GM12872 (cell line): ENCODE measurements around the gene TMEM150A.

Experiments
- TF ChIP-seq, protein P1 (sequence below): IDR thresholded peaks from 3 replicates; pipeline ENCODE4 v1.5.1; 2011; ENCODE audit warnings: low read depth, mild to moderate bottlenecking, low read length, moderate library complexity; ENCODE audit not compliant: insufficient read depth

TMEM150A gene

DNA sequence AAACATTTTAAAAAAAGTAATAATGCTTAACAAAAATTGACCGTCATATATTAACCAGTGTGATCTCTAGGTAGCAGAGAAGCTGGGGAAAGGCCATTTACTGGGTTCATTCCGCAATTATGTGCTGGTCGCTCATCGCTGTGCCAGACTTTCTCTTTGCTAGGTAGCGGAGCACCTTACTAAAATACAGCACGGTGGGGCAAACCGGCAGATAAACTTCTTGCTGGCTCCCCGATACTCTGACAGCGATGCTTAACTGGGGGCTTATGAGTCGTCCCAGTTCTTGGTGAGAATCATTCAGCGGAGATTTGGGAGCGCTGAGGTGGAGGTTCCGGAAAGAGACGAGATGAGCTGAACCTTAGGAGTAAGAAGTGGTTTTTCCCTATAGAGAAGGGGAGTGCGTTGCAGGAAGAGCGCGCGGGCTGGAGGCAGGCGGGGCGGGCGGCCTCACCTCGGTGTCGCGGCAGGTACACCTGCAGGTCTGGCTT, 8.8 kb upstream of the TMEM150A start:
- TF ChIP-seq, protein P1, sequence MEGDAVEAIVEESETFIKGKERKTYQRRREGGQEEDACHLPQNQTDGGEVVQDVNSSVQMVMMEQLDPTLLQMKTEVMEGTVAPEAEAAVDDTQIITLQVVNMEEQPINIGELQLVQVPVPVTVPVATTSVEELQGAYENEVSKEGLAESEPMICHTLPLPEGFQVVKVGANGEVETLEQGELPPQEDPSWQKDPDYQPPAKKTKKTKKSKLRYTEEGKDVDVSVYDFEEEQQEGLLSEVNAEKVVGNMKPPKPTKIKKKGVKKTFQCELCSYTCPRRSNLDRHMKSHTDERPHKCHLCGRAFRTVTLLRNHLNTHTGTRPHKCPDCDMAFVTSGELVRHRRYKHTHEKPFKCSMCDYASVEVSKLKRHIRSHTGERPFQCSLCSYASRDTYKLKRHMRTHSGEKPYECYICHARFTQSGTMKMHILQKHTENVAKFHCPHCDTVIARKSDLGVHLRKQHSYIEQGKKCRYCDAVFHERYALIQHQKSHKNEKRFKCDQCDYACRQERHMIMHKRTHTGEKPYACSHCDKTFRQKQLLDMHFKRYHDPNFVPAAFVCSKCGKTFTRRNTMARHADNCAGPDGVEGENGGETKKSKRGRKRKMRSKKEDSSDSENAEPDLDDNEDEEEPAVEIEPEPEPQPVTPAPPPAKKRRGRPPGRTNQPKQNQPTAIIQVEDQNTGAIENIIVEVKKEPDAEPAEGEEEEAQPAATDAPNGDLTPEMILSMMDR: no peak

- TF ChIP-seq, protein P1: no peak
Observed at GRCh38 chr2:85607268-85608215, 5.0 kb upstream of the TMEM150A start.

- TF ChIP-seq, protein P1: no peak
Observed at GRCh38 chr2:85606116-85606455, 3.6 kb upstream of the TMEM150A start.

GRCh38 chr2:85605406-85606115, 3.1 kb upstream of the TMEM150A start:
- TF ChIP-seq, protein P1: no peak

GRCh38 chr2:85604568-85605339, 2.3 kb upstream of the TMEM150A start:
- TF ChIP-seq, protein P1: no peak

DNA sequence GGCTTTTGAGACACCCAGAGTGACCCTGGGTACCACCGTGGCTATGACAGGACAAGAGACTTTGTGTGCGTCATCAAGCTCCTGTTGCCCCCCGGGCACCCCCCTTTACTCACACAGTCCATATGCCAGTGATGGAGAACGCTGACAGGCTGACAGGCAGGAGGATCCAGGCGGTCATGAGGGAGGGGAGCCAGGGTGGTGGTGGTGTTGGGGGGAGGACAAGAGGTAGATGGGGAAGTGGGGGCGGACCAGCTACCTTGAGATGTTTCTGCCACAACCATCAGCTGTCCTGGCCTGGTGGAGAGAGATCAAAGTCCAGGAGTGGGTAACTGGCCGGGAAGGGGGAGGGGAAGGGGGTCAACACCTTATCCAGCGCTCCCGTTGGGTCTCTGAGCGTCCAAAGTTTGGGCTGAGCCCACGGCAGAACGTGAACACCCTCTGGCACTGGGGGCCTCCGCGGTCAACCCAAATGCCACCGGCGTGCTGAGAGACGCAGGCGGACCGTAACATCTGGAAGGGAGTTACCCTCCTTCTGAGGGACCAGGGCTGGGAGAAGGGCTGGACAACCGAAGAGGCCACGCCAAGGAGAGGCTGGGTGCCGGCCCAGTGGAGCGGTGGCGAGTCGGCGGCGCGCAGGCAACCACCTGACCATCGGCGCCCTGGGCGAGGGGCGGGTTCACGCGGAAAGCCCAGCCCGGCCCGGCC, 575 bp downstream of the TMEM150A start:
- TF ChIP-seq, protein P1: no peak
